IPS-NIHi7 (cell line): ENCODE measurements around the gene TFF1.

Source experiments
- DNase-seq: peaks from one replicate; pipeline ENCODE4 v3.0.0; 2012; ENCODE audit warnings: mixed read lengths; ENCODE audit errors: extremely low spot score

The TFF1 gene

DNA sequence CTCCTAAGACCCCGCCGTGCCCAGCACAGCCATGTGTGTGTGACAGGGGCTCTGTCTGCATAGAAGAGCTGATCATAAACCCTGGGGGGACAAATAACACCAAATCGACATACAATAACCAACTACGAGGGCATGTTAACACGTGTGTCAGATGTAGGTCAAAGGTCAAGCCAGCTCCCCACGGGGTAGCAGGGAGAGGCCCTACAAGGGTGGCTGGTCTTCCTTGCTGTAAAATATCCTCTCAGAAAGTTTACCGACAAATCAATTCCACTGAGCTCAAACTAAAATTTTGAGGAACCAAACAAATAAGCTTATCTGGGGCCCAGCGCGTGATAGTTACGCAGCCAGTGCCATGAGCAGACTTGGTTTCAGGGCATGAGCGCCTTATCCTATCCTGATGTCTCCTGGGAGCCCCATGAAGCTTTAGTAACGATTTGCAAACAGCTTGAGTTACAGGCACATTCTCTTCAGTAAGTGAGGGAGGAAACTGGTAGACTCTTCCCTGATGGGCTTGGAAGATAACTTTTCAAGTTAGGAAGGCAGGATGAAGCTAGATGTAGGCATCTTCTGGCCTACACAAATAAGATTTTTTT, 32.2 kb upstream of the TFF1 start:
- DNase-seq: no peak

DNA sequence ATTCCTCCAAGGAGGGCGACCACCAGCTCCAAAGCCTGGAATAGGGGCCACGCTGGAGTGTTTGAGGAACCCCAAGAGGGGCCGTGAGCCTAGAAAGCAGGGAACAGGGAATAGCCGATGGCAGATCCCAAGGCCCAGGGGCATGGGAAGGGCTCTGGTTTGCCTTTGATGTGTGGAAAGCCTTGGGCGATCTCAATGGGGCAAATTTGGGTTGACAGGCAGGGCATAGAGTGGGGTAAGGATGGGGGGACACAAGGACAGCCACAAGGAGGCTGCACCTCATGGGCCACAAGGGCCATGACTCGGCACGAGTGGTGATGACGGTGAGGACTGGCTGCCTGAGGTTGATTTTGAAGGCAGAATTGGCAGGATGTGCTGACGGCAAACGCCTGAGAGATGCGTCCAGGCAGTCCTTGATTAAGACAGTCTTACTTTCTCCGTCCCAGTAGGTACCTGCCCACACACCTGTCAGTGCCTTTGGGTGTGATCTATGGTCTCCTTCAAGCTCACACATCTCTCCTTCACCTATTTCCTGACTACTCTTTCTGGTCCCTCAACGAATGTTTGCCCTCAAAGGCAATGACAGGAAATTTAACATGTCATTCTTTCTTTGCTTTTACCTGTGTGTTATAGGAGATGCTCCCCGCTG, 31.5 kb upstream of the TFF1 start:
- DNase-seq: no peak

DNA sequence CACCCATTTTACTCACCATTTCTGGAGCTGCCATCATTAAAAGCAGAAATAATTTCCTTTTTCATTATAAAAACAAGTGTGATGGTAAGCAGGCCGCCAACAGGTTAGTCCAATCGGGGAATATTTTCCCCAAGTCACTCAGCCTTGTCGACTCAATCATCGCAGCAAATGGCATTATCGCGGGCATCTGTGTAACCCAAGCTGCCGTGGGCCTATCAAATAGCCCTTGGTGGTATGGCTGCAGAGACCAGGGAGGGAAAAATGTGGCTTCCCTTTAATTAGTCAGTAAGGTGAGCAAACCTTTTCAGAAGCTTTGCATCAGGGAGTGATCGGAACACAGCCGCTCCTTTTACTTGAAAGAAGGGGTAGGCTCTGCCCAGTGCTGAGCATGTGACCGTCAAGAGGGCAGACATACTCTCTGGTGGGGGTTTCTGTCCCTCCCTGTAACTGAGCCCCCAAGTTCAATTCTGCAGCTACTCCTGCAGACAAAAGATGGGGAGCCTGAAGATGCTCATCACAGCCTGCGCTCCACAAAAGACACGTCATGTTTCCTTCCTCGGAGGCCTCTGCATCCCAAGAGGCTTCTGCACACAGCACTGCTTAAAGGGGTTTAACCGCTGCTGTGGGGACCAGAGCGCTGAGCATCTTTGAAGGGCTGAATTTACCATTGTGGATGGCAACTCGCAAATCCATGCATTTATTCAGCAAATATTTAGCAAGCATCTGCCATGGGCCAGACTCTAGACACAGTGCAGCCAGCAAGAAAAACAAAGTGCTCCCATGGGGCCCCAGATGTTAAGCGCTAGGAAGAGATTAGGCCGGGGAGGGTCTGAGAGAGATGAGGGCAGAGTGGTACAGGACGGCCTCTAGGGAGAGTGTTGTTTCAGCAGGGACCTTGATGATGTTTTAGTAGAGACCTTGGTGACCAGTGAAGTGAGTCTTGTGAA, 30.7 kb upstream of the TFF1 start:
- no peak for DNase-seq

DNA sequence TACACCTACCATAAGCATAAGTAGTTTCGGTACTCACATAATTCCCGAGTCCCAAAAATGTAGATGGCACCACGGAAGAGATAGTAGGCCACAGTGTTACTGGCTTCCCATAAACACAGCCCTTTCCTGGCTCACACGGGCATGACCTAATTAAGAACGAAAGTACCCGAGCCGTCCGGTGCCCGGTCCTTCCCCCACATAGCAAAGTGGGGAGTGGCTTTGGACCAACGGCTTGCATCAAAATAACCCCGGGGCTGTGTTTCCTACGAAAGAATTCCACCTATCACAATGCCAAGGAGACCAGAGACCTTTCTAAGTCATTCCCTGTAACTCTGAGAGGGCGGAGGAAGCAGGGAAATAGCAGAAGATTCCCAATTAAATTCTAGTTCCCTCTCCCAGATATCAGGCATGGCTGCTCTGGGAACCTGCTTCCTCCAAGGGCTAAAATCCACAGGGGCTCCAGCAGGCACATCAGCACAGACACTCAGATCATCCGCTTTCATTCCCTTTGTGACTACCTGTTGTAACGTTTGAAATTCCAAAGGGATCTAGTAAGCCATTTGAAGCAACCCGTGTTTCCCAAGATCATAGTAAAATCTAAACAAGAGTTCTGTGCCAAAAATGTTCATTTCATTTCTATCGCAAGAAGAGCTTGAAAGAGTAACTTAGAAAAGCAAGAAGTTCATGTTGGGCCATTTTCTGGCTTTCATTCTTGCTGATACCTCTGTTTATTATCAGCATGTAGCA, 29.7 kb upstream of the TFF1 start, which contains the start of gene TMPRSS3:
TSS of gene TMPRSS3 (minus strand) at position 148 of the 747 bp plus-strand sequence. CDS start 635 bp downstream, outside the sequence.
- DNase-seq: no peak

DNA sequence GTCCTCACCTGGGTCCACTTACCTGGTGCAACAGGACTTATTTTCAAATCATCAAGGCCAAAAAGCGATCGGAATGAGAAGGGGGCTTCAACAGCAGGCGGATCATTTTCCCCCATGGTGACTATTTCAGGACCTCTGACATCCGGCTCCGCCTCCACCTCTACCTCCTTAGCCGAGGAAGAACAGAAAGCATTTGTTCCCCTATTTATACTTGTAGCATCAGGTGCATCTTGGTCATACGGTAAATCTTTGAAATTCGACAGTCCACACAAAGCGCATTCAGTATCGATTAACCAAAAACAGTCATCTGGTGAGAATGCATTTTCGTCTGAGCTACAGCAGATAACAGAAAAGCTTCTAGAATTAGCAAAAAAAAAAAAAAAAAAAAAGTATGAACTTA, 29.0 kb upstream of the TFF1 start:
- DNase-seq: no peak

DNA sequence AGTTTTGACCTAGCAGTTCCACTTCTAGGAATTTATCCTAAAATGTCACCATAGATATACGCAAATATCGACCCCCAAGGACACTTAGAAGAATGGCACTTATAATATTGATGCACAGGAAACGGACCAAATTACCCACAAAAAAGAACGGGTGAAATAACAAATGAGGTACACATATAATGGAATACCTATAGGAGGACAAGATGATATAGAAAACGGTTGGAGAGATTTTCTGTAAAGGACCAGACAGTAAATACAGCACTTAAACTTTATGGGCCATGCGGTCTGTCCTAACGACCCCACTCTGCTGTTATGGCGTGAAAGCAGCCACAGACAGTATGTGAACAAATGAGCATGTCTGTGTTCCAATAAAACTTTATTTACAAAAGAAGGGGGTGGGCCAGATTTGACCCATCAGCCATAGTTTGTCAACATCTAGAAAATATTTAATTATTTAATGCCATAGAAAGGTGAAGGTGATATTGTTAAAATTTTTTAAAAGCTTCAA, 27.2 kb upstream of the TFF1 start:
- no peak for DNase-seq

DNA sequence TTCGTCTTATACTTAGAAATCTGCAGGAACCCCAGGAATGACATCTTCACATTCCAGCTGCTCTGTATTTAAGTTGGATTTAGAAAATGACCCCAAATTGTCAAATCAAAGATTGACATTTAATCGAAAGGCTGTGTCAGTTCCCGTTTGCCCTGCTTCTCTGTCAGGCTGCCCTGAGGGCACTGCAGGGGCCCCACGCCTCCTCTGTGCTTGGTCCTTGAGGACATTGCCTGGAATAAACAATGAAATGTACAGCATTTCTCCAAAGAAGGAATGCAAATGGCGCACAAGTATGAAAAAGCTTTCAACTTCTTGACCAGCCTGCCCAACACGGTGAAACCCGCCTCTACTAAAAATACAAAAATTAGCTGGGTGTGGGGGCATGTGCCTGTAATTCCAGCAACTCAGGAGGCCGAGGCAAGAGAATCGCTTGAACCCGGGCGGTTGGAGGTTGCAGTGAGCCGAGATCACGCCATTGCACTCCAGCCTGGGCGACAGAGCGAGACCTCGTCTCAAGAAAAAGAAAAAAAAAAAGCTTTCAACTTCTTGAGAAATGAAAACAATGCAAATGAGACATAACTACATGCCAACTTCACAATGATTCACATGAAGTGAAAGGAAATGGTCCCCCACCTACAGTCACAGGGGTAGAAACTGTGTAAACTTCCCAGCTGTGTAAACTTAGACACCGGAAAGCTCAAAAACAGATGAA, 26.6 kb upstream of the TFF1 start:
- no peak for DNase-seq

DNA sequence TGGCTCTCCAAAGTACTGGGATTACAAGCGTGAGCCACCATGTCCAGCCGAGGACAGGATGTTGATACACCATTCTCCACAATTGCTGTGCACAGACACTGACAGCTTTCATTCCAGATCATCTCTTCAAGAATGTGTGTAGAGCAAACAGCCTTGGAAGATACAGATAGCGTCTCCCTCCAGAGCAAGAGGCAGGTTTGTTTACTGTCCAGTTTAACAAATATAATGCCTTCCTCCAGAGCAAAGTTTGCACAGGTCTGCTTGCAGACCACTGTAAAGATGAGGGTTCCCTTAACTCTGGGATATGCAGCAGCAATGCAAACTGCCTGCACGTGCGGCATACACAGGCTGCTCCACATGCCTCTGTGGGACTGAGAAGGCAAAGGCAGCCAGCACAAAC, 25.0 kb upstream of the TFF1 start:
- DNase-seq: no peak

DNA sequence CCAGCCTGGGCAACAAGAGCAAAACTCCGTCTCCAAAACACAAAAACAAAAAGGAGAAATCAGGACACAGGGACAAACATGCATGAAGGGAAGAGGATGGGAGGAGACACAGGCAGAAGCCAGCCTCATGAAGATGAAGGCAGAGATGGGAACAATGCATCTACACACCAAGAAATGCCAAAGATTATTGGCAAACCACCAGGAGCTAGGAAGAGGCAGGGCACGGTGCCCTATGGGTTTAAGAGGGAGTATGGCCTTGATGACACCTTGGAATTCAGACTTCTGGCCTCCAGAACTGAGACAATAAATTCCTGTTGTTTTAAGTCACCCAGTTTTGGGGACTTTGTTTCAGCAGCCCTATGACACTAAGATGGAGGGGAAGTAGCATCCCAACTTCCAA, 24.4 kb upstream of the TFF1 start:
- DNase-seq: no peak

DNA sequence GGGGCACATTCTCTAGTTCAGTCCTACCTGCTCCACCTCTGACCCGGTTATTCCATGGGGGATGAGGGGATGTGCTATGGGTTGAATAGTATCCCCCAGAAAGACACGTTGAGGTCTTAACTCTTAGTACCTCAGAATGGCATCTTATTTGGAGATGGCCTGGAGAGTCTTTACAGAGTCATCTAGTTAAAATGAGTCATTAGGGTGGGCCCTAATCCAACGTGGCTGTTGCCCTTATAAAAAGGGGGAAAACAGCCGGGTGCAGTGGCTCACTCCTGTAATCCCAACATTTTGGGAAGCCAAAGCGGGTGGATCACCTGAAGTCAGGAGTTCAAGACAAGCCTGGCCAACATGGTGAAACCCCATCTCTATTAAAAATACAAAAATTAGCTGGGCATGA, 23.9 kb upstream of the TFF1 start:
- DNase-seq: no peak

DNA sequence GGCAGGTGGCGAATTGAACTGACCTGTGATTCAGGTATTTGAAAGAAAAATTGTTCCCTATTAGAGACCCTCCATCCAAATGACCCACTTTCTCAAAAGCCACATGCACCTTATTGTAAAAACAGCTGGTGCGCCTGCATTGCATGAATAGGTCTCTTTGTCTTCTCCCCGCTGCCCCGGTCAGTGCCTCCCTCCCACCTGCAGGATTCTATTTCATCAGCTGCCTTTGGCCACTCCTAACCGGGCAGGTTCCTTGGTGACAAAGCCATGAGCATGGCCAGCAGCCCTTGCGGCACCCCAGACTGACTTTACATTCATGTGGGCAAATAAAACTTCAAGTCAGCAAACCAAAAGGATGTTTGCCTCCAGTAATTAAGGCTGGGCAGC, 23.1 kb upstream of the TFF1 start:
- DNase-seq: peak; percentile 42

DNA sequence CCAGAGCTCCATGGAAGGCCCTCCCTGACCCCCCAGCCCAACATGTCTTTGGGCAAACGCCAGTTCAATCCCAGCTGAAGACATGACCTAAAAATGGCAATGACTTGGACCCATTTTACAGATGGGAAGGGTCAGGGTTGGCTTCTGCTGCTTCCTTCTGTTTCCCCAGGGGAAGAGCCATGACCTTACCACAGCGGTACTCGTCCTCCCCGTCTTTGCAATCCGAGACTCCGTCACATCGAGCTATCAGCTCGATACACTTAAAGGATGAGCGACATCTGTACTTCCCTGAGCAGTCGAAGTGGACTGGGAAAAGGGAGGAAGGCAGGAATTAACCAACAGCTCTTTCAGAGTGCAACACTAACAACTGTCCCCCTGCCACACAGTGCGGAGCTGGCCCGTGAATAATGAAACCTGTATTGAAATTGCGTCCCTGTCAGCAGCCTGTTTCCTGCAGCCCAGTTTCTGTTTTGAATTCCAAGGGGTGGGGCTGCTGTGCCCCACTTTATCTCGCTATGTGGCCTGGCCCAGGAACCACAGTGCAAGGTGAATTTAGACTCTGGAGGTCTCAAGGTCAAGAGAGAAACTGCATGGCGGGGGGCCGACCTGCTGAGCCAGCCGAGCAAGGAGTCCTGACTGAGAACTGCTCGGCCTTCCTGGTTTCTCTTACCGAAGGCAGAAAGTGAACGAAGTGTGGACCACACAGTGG, 22.6 kb upstream of the TFF1 start:
- no peak for DNase-seq

DNA sequence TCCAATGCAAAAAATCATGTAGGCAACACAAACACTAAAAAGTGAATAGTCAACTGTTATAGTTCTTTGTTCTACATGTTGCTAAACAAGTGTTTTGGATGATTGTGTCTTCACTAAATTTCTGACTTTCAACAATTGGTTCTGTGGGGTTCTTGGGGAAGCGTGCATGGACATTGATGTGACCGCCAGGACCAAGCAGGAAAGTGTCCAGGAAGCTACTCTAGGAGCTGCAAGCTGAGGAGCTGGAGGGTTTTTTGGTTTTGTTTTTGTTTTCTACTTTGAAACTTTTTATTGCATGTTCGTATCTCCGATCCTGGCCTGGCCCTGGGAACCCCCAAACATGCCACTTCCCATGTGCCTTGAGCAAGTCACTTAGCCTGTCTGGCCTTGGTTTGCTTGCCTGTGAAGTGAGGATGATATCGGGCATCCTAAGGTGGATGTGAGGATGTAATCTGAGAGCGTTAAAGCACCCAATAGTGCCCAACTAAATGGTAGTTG, 21.6 kb upstream of the TFF1 start:
- DNase-seq: no peak

DNA sequence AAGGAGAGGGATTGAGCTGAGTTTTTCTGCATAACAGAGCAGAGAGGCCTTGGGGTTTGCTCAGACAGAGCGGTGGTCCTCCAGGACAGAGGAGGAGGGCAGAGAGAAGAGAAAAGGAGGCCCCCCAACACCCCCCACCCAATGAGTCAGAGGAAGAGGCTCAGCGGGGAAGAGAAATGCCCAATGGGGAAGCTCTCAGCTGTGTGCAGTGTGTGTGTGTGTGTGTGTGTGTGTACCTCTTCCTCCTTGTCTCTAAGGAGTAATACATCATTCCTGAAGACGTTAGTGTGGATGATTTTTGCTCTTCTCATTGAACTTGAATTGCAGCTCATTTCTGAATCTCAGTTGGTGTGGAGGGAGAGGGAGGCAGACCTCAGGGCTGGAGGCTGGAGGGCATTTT, 20.8 kb upstream of the TFF1 start:
- DNase-seq: no peak

DNA sequence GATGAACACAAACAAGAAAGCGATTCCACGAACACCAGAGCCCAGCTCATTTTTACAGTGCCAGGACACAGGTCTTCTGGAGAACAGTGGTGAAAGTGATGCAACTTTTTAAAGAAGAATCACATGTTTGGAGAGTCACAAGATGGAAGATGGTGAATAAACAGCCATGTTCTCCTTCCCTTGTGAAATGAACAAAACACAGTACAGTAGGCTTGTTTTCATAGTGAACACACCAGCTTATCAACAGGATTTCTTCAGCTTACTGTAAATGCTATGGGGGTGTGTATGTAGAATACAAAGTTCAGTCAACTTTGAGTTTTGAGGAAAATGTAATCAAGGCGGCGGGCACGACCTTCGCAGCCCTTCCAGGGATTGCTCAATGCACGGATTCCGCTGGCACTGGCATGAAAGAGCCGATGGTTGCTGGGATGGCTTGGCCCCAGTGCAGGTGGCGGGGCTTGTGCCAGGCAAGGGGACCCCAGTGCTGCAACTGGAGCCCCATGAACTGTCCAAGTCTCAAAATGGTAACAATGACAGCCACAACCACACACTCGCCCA, 19.8 kb upstream of the TFF1 start:
- DNase-seq: no peak

DNA sequence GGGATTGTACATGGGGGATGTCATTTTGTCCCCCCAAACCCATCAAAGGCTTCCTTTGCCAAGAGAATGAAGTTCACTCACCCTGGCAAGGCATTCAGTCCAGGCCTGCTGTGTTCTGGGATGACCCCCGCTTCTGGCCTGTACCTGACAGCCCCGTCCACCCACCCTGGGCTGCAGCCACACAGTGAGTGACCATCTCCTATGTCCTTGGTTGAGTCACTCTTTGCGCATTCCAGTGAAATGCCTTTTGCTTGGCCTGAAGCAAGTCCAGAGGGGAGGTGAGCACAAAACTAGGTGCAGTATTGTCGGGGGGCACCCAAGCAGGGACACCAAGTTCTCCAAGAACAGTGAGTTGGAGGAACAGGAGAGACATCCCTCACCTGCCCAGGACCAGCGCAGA, 19.3 kb upstream of the TFF1 start:
- DNase-seq: no peak

DNA sequence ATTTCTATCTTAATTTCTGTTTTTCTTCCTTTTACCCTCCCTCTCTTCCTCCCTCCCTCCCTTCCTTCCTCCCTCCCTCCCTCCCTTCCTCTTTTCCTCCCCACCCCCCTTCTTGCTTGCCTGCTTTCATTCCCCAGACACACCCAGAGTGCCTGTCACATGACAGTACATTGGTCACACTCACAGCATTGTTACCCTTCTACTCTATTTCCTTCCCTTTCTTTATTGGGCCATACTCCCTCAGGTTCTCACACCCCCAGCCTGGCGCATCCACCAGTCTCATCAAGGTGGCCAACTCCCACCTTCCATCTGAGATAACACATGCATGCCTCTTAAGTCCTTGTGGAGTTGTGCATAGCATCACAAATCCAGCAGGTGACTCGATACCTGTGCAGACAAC, 18.7 kb upstream of the TFF1 start:
- no peak for DNase-seq

DNA sequence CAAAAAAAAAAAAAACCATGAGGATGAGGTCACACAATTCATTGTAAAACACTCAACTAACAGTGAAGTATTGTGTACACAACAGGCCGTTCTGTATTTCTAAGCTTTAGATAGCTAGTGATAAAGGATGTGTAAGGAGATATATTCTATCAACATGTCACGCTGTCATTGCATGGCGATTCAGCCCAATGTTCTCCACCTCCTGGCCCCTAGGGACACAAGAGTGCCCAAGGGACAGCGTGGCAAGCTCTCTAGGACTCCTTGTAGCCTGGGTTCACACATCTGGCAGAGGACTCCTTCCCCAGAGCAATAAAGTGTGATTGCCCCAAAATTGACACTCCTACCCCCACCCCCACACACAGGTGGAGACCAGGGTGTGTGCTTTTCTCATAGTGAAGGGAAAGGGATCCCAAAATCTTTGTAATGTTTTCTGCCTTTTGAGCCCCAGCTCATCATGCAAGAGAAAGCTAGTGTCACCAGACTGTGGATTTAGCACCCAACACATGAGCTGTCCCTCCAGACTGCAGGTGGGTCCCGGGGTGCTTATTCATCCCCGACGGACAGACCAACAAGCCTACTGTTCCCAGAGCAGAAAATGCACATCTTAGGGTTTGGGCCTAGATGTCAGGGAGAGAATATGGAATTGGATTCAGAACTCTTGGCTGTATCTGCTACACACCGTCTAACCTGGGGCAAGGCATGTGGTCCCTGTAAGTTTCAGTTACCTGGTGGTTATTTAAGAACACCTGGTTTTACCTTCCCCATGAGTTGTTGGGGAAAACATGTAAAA, 18.0 kb upstream of the TFF1 start:
- no peak for DNase-seq

DNA sequence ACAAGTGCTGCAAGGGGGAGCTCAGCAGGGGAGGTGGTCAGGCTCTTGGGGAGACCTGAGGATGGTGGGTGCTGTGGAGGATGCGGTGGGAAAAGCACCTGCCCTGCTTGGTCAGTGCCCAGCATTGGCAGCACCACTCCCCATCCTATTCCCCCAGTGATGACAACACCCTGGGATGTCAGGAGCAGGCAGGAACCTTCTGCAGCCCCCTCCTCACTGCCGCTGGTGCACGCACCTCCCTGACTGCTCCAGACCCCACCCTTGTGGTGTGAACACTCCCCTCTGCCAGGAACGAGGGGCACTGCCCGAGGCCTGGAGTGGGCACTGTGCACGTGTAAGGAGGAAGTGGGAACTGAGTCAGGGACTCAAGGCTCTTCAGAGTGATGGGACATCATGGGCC, 17.0 kb upstream of the TFF1 start:
- DNase-seq: no peak
